Nucleus accumbens (tissue), 56 donors: Measurements from ENCODE around the gene HOMER1.

Experiments
- DNase-seq, 56 donors: peaks; one replicate each; lab custom pipeline; 2025; lab: John Stamatoyannopoulos, UW

Gene HOMER1

GRCh38 chr5:79333852-79334557 lies 179.9 kb downstream of the HOMER1 start:
- no peak for DNase-seq

GRCh38 chr5:79330071-79330470 lies 183.9 kb downstream of the HOMER1 start:
- DNase-seq, result no peak

GRCh38 chr5:79329453-79329852 lies 184.5 kb downstream of the HOMER1 start:
- DNase-seq, result no peak
